Measurements from ENCODE around the gene ZDHHC1.

ZDHHC1 gene

DNA sequence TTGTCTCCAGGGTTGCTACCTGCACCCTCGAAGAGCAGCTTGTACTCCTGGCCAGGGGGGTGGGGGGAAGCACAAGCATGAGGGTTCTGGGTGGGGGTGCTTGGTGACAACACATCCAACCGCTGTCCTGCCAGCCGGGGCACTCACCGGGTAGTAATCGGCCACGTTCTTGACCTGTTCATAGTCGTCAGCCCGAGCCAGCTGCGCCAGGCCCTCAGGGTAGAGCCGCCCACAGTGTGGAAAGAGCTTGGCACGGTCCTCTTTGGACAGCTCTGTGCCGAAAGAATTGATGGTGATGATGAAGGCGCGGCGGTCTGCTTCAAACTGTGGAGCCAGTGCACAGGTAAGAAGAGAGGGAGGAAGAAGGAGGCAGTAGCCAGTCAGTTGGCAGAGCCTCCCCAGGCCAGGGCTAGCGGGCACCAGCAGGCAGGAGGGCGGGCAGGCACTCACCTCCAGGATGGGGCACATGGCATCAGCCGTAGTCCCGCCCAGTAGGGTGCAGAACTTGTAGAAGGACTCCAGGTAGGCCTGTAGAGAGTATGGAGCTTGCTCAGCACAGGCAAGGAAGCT lies 22.6 kb upstream of the ZDHHC1 start:
- H3K9me2 ChIP-seq (replicated peaks; ENCODE audit: low read depth, low read length) = no peaks in the 10 kb centered on the region
- H3K9ac ChIP-seq (ENCODE audit: low read depth, low read length, poor library complexity, severe bottlenecking) = no peak overlapping the region
- H3K4me2 ChIP-seq (ENCODE audit: low read depth, low read length, poor library complexity, severe bottlenecking) = no peak overlapping the region
- H3K4me3 ChIP-seq (ENCODE audit: low read length, poor library complexity, severe bottlenecking) = no peak overlapping the region
- no peaks in the 10 kb centered on the region for H4K20me1 ChIP-seq (ENCODE audit: insufficient read depth, low read length, poor library complexity, severe bottlenecking)
- no peaks in the 10 kb centered on the region for H3F3A ChIP-seq (ENCODE audit: low read depth)
- peaks cover 12% of the 10 kb centered on the region; the same call in 1 of the 2 replicates for H3K36me3 ChIP-seq (ENCODE audit: insufficient read depth, low read length)
- TF ChIP-seq EZH2phosphoT487 (IDR thresholded peaks at IDR 0.05; ENCODE audit: borderline replicate concordance) = no peak
- TF ChIP-seq, protein P1, sequence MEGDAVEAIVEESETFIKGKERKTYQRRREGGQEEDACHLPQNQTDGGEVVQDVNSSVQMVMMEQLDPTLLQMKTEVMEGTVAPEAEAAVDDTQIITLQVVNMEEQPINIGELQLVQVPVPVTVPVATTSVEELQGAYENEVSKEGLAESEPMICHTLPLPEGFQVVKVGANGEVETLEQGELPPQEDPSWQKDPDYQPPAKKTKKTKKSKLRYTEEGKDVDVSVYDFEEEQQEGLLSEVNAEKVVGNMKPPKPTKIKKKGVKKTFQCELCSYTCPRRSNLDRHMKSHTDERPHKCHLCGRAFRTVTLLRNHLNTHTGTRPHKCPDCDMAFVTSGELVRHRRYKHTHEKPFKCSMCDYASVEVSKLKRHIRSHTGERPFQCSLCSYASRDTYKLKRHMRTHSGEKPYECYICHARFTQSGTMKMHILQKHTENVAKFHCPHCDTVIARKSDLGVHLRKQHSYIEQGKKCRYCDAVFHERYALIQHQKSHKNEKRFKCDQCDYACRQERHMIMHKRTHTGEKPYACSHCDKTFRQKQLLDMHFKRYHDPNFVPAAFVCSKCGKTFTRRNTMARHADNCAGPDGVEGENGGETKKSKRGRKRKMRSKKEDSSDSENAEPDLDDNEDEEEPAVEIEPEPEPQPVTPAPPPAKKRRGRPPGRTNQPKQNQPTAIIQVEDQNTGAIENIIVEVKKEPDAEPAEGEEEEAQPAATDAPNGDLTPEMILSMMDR (conservative IDR thresholded peaks at IDR 0.05; ENCODE audit: low read length) = no peak
- no peak overlapping the region for H2AFZ ChIP-seq (ENCODE audit: low read length)
- no peaks in the 10 kb centered on the region for H3K79me2 ChIP-seq (ENCODE audit: insufficient read depth, low read length)
- no peaks in the 10 kb centered on the region for H3K27me3 ChIP-seq (ENCODE audit: insufficient read depth, low read length, poor library complexity, severe bottlenecking)
- no peaks in the 10 kb centered on the region for H3K4me1 ChIP-seq (ENCODE audit: insufficient read depth, low read length, poor library complexity, severe bottlenecking)
- no peaks in the 10 kb centered on the region for H3K9me3 ChIP-seq (ENCODE audit: insufficient read depth, low read depth, low read length)

DNA sequence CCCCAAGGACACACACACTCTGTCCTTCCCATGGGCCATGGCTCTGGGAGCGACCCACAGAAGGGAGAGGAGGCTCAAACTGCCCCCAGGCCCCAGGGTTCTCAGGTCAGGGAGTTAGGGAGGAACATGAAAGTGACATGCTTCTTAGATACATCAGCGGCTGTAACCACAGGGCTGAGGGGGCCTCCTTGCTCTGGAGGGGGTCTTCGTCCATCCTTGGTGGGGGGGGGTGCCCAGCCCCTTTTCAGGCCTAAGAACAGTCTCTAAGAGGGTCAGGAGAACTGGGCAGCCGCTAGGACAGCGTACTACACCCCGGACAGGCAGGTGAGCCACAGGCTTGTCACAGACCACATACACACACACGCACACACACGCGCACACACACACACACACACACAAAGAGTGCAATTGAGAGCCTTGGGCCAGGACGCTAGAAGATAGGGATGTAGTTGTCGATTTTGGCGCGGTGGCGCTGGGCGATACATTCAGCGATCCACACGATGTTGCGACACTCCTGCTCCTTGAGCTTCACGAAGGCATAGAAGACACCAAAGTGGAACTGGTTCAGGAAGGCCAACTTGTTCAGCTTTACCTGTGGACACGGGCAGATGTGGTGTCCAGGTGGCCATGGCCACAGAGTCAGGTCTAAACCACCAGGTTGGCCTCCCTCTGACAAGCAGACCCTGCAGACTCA lies 22.0 kb upstream of the ZDHHC1 start:
- TF ChIP-seq, protein P1 (conservative IDR thresholded peaks at IDR 0.05; ENCODE audit: low read length) = no peak
- no peak for TF ChIP-seq EZH2phosphoT487 (IDR thresholded peaks at IDR 0.05; ENCODE audit: borderline replicate concordance)
- Histone ChIP-seq H3K27me3 (ENCODE audit: insufficient read depth, low read length, poor library complexity, severe bottlenecking) (no peaks in the 10 kb centered on the region), H3F3A (ENCODE audit: low read depth) (no peaks in the 10 kb centered on the region), H2AFZ (ENCODE audit: low read length) (no peak overlapping the region), H3K36me3 (ENCODE audit: insufficient read depth, low read length) (peaks cover 12% of the 10 kb centered on the region; the same call in 1 of the 2 replicates), H3K4me1 (ENCODE audit: insufficient read depth, low read length, poor library complexity, severe bottlenecking) (no peaks in the 10 kb centered on the region), H3K4me3 (ENCODE audit: low read length, poor library complexity, severe bottlenecking) (no peak overlapping the region), H3K9ac (ENCODE audit: low read depth, low read length, poor library complexity, severe bottlenecking) (no peak overlapping the region), H3K4me2 (ENCODE audit: low read depth, low read length, poor library complexity, severe bottlenecking) (no peak overlapping the region), H3K9me3 (ENCODE audit: insufficient read depth, low read depth, low read length) (no peaks in the 10 kb centered on the region), H3K9me2 (replicated peaks; ENCODE audit: low read depth, low read length) (no peaks in the 10 kb centered on the region), H4K20me1 (ENCODE audit: insufficient read depth, low read length, poor library complexity, severe bottlenecking) (no peaks in the 10 kb centered on the region), H3K79me2 (ENCODE audit: insufficient read depth, low read length) (no peaks in the 10 kb centered on the region)

DNA sequence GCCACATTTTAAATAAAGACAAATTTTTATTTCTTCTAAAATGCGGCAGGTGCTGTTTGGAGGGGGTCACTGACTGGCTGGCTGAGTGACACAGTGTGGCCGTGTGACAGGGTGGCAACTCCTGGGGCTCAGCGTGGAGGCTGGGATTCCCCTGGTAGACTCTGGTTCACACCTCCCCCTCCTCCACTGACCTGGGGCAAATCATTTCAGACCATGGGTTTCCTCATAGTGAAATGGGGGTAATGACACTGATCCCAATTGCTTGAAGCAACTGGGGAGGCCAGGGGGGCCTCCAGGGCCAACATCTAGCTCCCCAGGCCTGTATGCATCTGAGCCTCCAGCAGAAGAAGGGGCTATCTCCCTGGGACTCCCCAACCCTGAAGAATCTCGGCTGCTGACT lies 21.2 kb upstream of the ZDHHC1 start:
- TF ChIP-seq, protein P1 (conservative IDR thresholded peaks at IDR 0.05; ENCODE audit: low read length) = no peak
- TF ChIP-seq EZH2phosphoT487 (IDR thresholded peaks at IDR 0.05; ENCODE audit: borderline replicate concordance) = no peak
- Histone ChIP-seq H3K9ac (ENCODE audit: low read depth, low read length, poor library complexity, severe bottlenecking) (no peak overlapping the region), H3K4me1 (ENCODE audit: insufficient read depth, low read length, poor library complexity, severe bottlenecking) (no peaks in the 10 kb centered on the region), H3F3A (ENCODE audit: low read depth) (no peaks in the 10 kb centered on the region), H3K27me3 (ENCODE audit: insufficient read depth, low read length, poor library complexity, severe bottlenecking) (no peaks in the 10 kb centered on the region), H3K36me3 (ENCODE audit: insufficient read depth, low read length) (peaks cover 12% of the 10 kb centered on the region; the same call in 1 of the 2 replicates), H3K4me3 (ENCODE audit: low read length, poor library complexity, severe bottlenecking) (no peak overlapping the region), H3K9me3 (ENCODE audit: insufficient read depth, low read depth, low read length) (no peaks in the 10 kb centered on the region), H3K9me2 (replicated peaks; ENCODE audit: low read depth, low read length) (no peaks in the 10 kb centered on the region), H3K79me2 (ENCODE audit: insufficient read depth, low read length) (no peaks in the 10 kb centered on the region), H3K4me2 (ENCODE audit: low read depth, low read length, poor library complexity, severe bottlenecking) (no peak overlapping the region), H2AFZ (ENCODE audit: low read length) (no peak overlapping the region), H4K20me1 (ENCODE audit: insufficient read depth, low read length, poor library complexity, severe bottlenecking) (no peaks in the 10 kb centered on the region)

Measured in Loucy (cell line).